ENCODE data around the gene CD300C.

CD300C gene

DNA sequence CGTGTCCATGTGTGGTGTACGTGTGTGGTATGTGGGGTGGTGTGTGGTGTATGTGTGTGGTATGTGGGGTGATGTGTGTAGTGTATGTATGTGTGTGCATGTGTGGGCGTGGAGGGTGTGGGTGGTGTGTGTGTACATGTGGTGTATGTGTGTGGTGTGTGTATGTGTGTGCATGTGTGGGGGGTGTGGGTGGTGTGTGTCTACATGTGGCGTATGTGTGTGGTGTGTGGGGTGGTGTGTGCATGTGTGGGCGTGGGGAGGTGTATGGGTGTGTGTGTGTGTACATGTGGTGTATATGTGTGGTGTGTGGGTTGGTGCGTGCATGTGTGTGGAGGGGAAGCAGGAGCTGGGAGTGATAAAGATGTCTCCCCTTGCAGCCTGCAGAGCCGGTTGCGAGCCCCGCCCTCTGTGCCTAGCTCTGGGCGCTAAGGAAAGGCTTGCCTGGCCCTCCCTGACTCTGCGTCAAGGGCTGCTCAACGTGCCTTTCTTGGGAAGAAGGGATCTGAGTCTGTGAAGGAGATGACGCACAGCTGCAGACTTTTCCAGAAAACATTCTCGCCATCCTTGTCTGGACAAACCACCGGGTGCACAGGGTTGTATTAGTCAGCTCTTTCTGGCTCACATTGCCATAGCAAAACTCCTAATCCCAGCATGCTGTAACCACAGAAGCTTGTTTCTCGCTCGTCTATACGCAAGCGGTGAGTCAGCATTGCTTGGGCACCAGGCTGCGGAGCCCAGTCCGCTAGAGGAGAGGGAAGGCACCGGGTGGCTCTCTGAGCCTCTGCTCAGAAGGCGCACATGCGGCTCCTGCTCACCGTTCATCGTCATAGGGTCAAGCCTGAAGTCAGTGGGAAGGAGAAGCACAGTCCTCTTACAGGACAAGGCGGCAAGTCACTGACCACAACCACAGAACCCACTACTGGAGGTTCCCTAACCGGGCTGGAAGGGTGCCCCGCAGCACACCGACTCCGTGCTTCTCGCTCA, 23.4 kb upstream of the CD300C start:
- TF ChIP-seq, protein P1, sequence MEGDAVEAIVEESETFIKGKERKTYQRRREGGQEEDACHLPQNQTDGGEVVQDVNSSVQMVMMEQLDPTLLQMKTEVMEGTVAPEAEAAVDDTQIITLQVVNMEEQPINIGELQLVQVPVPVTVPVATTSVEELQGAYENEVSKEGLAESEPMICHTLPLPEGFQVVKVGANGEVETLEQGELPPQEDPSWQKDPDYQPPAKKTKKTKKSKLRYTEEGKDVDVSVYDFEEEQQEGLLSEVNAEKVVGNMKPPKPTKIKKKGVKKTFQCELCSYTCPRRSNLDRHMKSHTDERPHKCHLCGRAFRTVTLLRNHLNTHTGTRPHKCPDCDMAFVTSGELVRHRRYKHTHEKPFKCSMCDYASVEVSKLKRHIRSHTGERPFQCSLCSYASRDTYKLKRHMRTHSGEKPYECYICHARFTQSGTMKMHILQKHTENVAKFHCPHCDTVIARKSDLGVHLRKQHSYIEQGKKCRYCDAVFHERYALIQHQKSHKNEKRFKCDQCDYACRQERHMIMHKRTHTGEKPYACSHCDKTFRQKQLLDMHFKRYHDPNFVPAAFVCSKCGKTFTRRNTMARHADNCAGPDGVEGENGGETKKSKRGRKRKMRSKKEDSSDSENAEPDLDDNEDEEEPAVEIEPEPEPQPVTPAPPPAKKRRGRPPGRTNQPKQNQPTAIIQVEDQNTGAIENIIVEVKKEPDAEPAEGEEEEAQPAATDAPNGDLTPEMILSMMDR (IDR thresholded peaks at IDR 0.05; ENCODE audit: extremely low read depth, insufficient read depth, missing control alignments) = no peak
- in situ Hi-C loops (cut with MboI; ENCODE audit: low pct_unique_long_range_greater_than_20kb, low sequenced_read_pairs, unreplicated experiment) = no loop called here
- no peak for DNase-seq (ENCODE audit: low spot score)

- DNase-seq (ENCODE audit: low spot score) = no peak
- in situ Hi-C loops (cut with MboI; ENCODE audit: low pct_unique_long_range_greater_than_20kb, low sequenced_read_pairs, unreplicated experiment) = no loop called here
- TF ChIP-seq, protein P1 (IDR thresholded peaks at IDR 0.05; ENCODE audit: extremely low read depth, insufficient read depth, missing control alignments) = no peak
Observed at GRCh38 chr17:74568106-74568873, 22.4 kb upstream of the CD300C start.

- TF ChIP-seq, protein P1 (IDR thresholded peaks at IDR 0.05; ENCODE audit: extremely low read depth, insufficient read depth, missing control alignments) = no peak
- no peak for DNase-seq (ENCODE audit: low spot score)
- in situ Hi-C loops (cut with MboI; ENCODE audit: low pct_unique_long_range_greater_than_20kb, low sequenced_read_pairs, unreplicated experiment) = no loop called here
Observed at GRCh38 chr17:74567397-74567796, 21.5 kb upstream of the CD300C start, which contains the start of gene CD300H. CD300H (minus strand) TSS chr17:74567509.

DNA sequence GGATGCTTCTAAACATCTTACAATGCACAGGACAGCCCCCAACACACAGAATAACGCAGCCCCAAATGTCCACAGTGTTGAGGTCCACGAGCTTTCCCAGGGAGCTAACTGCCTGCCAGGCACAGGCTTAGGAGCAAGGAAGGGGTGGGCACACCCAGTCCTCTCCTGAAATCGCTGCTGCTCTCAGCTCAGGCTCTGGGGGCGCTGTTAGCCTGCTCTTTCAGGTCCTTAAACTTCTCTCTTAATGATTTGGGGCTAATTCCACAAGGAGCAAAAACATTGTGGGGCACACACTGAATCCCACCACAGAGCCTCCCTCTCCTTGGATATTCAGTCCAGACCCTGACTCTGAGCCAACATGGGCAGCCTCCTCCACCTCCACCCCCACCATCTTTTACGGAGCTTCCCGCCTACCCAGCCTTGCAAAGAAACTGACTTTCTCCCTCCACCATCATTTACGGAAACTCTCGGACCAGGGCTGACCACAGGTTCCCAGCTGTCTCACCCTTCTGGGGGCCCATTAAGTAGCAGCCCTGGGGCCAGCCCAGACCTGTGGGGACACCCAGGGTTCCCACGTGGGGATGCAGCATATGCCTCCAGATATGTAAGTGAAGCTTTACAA, 20.3 kb upstream of the CD300C start:
- peak; percentile 50 for DNase-seq (ENCODE audit: low spot score)

DNA sequence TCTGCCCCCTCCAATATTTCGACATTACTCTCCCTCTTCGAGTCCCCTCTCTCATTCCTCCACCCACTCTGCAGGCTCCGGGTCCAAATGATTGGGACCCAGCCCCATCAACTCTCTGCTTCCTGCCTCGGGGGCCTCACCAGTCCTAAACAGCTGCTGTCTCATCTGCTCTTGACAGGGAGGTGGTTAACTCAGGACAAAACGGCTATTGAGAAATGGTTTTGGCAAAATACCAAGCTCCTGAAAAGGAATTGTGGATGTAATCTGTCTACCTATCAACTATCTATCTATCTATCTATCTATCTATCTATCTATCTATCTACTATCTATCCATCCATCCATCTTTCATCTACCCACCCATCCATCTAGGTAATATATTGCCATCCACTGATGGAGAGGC, 19.2 kb upstream of the CD300C start:
- TF ChIP-seq, protein P1 (IDR thresholded peaks at IDR 0.05; ENCODE audit: extremely low read depth, insufficient read depth, missing control alignments) = no peak
- in situ Hi-C loops (cut with MboI; ENCODE audit: low pct_unique_long_range_greater_than_20kb, low sequenced_read_pairs, unreplicated experiment) = no loop called here
- DNase-seq (ENCODE audit: low spot score) = no peak

More for the DNA sequence above, 20.3 kb upstream of the CD300C start:
- TF ChIP-seq, protein P1 (IDR thresholded peaks at IDR 0.05; ENCODE audit: extremely low read depth, insufficient read depth, missing control alignments) = peak; percentile 87
- in situ Hi-C loops (cut with MboI; ENCODE audit: low pct_unique_long_range_greater_than_20kb, low sequenced_read_pairs, unreplicated experiment) = no loop called here

GRCh38 chr17:74563358-74563757, 17.4 kb upstream of the CD300C start:
- DNase-seq (ENCODE audit: low spot score) = no peak
- in situ Hi-C loops (cut with MboI; ENCODE audit: low pct_unique_long_range_greater_than_20kb, low sequenced_read_pairs, unreplicated experiment) = no loop called here
- TF ChIP-seq, protein P1 (IDR thresholded peaks at IDR 0.05; ENCODE audit: extremely low read depth, insufficient read depth, missing control alignments) = no peak

Data from GM13977 (cell line).